Ascending aorta (tissue), 2 donors: ENCODE data around the gene UBL3. TPM values are rescaled to one million over a fixed set of nuclear protein-coding genes. Genes with fewer than 3 reads are reported as not detected.

Experiments
- DNase-seq, 2 donors: peaks; one replicate each; pipeline ENCODE4 v3.0.0-alpha.2; 2019; ENCODE audit warnings: low spot score in 2 of 2
- H3K27ac ChIP-seq, 2 donors: fragments of 200-600 bp; sonication (generic); one replicate each; pipeline ENCODE4 v1.5.1; 2016 to 2017; ENCODE audit warnings: mild to moderate bottlenecking in 1 of 2
- H3K27me3 ChIP-seq: fragments of 200-600 bp; sonication (generic); one replicate; pipeline ENCODE4 v1.5.1; 2017
- H3K36me3 ChIP-seq, 2 donors: fragments of 200-600 bp; sonication (generic); one replicate each; pipeline ENCODE4 v1.5.1; 2016
- H3K4me1 ChIP-seq, 2 donors: fragments of 200-600 bp; sonication (generic); one replicate each; pipeline ENCODE4 v1.5.1; 2016 to 2017; ENCODE audit warnings: mild to moderate bottlenecking in 1 of 2
- H3K4me3 ChIP-seq, 2 donors: fragments of 200-600 bp; sonication (generic); one replicate each; pipeline ENCODE4 v1.5.1; 2016 to 2017; ENCODE audit warnings: mild to moderate bottlenecking in 1 of 2
- H3K9me3 ChIP-seq, 2 donors: fragments of 200-600 bp; sonication (generic); one replicate each; pipeline ENCODE4 v1.5.1; 2016
- intact Hi-C: fragments of 100-400 bp; cut with DNase I; formaldehyde crosslinking; loops from one replicate; pipeline ENCODE4 v1.15.1; 2023
- total RNA-seq: library from RNA; depleted of rRNA; stranded (reverse); fragments of >200 nt; gene quantifications from one replicate; pipeline ENCODE4 v1.1.0, GENCODE V29; 2016
- TF ChIP-seq, protein P1 (sequence below), 3 experiments: fragments of 200-600 bp in 2 of 3; fragments of 450-650 bp in 1 of 3; sonication (generic) in 2 of 3; IDR thresholded peaks; one replicate each; pipeline ENCODE4 v1.5.1; 2016 to 2019; ENCODE audit warnings: antibody characterized with exemption in 3 of 3, mild to moderate bottlenecking in 1 of 3, moderate library complexity in 1 of 3

The UBL3 gene
- total RNA-seq, 1 donor from 2014 or later = 17.9 TPM

DNA sequence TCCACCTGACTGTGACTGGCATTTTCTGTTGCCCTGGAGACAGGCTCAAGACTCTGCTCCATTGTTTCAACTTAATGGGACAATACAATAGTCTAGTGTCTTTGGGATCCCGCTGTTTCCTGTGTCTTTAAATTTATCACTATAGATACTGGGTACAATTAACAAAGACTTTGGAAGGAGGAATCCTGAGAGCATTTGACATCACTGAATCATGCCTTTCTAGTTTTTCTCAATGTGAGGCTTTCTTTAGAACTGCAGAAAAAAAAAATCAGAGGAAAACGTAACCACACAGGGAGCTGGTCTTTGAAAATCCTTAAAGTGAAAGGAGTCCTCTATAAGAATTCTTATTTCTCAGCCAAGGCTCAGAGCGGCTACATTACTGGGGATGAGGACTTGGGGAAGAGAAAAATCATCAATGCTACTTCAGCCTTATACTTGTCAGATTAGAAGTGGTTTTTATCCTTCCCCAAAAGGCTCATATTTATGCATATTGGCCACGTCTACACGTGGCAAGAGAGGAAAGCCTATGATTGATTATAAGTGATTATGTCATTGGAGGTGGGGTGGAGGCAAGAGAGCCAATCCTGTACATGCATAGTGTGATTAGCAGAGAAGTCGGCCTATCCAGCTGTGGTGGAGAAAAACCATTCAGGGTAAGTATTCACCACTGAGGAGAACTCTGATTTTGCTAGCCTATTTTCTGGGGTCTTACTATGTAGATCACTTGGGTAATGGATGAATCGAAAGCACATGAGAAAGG is 34.4 kb upstream of the UBL3 start:
- intact Hi-C loops = no loop called here

DNA sequence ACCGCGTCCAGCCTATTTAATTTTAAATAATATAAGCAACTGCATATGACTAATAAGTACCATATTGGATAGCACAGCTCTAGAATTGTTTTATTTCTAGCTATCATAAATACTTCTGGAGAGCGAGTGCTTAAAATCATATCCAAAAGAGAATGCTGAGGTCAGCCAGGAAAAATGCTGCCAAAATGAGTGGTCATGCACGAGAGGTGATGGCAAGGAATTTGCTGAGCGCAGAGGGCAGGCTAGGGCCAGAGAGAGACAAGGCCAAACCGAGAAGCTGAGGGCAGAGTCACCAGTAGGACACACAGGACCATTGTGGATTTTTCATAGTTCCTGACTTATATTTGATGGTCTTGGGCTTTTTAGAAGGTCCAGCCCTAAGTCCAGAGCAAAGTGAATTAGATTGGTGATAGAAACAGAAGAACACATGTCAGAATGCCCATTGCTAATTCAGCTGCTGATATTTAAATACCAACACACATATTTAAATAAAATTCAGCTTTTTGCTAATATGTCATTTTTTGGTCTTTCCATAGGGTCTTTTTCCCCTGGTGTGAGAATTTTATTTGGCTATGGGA is 33.6 kb upstream of the UBL3 start:
- H3K27me3 ChIP-seq = no peaks in the 10 kb centered on the region
- H3K9me3 ChIP-seq = no peaks in the 10 kb centered on the region
- no peak overlapping the region for H3K27ac ChIP-seq
- no peaks in the 10 kb centered on the region for H3K4me1 ChIP-seq
- intact Hi-C loops = no loop called here
- TF ChIP-seq, protein P1, sequence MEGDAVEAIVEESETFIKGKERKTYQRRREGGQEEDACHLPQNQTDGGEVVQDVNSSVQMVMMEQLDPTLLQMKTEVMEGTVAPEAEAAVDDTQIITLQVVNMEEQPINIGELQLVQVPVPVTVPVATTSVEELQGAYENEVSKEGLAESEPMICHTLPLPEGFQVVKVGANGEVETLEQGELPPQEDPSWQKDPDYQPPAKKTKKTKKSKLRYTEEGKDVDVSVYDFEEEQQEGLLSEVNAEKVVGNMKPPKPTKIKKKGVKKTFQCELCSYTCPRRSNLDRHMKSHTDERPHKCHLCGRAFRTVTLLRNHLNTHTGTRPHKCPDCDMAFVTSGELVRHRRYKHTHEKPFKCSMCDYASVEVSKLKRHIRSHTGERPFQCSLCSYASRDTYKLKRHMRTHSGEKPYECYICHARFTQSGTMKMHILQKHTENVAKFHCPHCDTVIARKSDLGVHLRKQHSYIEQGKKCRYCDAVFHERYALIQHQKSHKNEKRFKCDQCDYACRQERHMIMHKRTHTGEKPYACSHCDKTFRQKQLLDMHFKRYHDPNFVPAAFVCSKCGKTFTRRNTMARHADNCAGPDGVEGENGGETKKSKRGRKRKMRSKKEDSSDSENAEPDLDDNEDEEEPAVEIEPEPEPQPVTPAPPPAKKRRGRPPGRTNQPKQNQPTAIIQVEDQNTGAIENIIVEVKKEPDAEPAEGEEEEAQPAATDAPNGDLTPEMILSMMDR (IDR thresholded peaks at IDR 0.05) = no peak
- H3K4me3 ChIP-seq = no peak overlapping the region
- H3K36me3 ChIP-seq = no peaks in the 10 kb centered on the region
- DNase-seq = no peak

More for the DNA sequence above, 34.4 kb upstream of the UBL3 start:
- H3K4me1 ChIP-seq = no peaks in the 10 kb centered on the region
- no peak overlapping the region for H3K4me3 ChIP-seq
- TF ChIP-seq, protein P1 (IDR thresholded peaks at IDR 0.05) = no peak
- H3K36me3 ChIP-seq = no peaks in the 10 kb centered on the region
- no peak overlapping the region for H3K27ac ChIP-seq
- no peaks in the 10 kb centered on the region for H3K9me3 ChIP-seq
- H3K27me3 ChIP-seq = no peaks in the 10 kb centered on the region
- DNase-seq = no peak

DNA sequence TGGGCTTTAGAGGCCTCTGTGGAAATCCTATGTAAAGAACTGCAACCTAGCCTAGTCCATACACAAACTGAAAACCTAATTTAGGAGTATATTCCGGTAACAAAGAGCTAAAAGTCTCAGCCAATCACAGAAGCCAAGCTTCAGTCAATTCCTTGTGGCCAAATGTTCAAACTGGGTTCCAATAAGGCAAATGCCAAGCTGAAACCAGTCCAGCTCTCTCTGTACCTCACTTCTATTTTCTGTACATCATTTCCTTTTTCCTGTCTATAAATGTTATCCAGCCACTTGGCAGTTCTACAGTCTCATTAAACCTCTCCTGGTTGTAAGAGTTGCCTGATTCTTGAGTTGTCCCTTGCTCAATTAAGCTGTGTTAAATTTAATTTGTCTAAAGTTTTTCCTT is 31.7 kb upstream of the UBL3 start:
- Histone ChIP-seq H3K9me3 (no peaks in the 10 kb centered on the region), H3K27ac (no peak overlapping the region), H3K4me1 (no peaks in the 10 kb centered on the region), H3K4me3 (no peak overlapping the region), H3K27me3 (no peaks in the 10 kb centered on the region), H3K36me3 (no peaks in the 10 kb centered on the region)
- TF ChIP-seq, protein P1 (IDR thresholded peaks at IDR 0.05) = no peak
- intact Hi-C loops = no loop called here
- no peak for DNase-seq

DNA sequence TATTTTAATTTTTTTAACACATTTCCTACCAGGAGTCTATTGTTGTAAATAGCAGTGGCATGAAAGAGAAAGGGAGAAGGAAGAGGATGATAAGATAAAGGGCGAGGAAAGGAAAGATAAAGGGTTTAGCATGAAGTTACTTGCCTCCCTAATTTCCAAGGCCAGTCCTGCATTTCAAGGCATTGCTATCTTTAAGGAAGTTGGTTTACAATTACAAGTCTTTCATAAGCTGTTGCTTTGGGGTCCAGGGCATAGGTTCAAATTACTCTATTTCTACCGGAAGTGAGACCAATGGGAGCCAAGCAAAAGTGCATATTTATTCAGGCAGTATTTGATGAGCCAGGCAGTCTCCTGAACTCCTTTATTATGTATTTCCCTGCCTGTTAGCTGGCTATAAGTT is 27.7 kb upstream of the UBL3 start:
- Histone ChIP-seq H3K27me3 (no peaks in the 10 kb centered on the region), H3K4me3 (no peak overlapping the region), H3K9me3 (no peaks in the 10 kb centered on the region), H3K4me1 (no peaks in the 10 kb centered on the region), H3K27ac (no peak overlapping the region), H3K36me3 (no peaks in the 10 kb centered on the region)
- no peak for DNase-seq
- intact Hi-C loops = no loop called here
- TF ChIP-seq, protein P1 (IDR thresholded peaks at IDR 0.05) = no peak

DNA sequence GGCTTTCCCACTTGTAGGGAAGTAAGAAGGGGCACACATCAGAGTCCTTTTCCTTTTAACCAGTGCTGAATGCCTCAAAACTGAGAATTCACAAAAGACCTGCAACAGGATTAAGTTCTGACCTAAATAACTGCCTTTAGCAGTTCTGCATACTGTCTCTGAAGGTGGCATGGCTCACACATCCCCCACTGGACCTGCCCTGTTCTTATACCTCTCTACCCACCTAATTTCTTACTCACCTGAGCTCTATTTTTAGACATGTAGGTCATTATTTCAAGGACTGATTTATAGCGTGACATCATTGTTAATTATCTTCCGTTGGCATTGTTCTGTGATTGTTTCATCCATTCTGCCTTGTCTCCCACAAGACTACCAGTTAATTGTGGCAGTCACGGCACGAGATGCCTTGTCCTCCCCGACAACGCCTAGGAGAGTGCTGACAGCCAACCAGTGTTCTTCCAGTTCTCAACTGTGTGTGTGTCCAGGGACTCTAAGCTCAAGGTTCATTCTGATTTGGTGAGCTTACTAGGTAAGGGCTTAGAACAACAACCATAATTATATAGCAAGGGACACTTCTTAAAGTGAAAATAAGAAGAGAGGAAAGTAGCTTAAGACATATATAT is 27.1 kb upstream of the UBL3 start:
- Histone ChIP-seq H3K27me3 (no peaks in the 10 kb centered on the region), H3K36me3 (no peaks in the 10 kb centered on the region), H3K4me1 (no peaks in the 10 kb centered on the region), H3K4me3 (no peak overlapping the region), H3K9me3 (no peaks in the 10 kb centered on the region), H3K27ac (no peak overlapping the region)
- intact Hi-C loops = no loop called here
- TF ChIP-seq, protein P1 (IDR thresholded peaks at IDR 0.05) = no peak
- DNase-seq = no peak
